Trophoblast cell (in vitro differentiated cells and primary cell): ENCODE results near the gene RAD17.
"Not testable (repeated sequence)": the region's sequence is repeated elsewhere in the genome, so short reads cannot be mapped to it uniquely, and the experiment has no call there.

ENCODE experiments used
- DNase-seq, 2 donors: peaks; one replicate each; pipeline ENCODE4 v3.0.0-alpha.2; 2016
- H2AFZ ChIP-seq: 2 replicates; pipeline ENCODE4 v1.6.1; 2013; ENCODE audit warnings: low read length, moderate library complexity, mild to moderate bottlenecking; ENCODE audit not compliant: insufficient read depth, poor library complexity
- H2AK5ac ChIP-seq: 2 replicates; pipeline ENCODE4 v1.6.1; 2013; ENCODE audit warnings: mild to moderate bottlenecking, low read length
- H2BK120ac ChIP-seq: 2 replicates; pipeline ENCODE4 v1.6.1; 2013; ENCODE audit warnings: low read length, mild to moderate bottlenecking, moderate library complexity; ENCODE audit not compliant: insufficient read depth, poor library complexity
- H2BK12ac ChIP-seq: 2 replicates; pipeline ENCODE4 v1.6.1; 2013; ENCODE audit warnings: mild to moderate bottlenecking, low read length, moderate library complexity
- H2BK5ac ChIP-seq: 2 replicates; pipeline ENCODE4 v1.6.1; 2013; ENCODE audit warnings: low read length, low read depth, moderate library complexity, mild to moderate bottlenecking; ENCODE audit not compliant: poor library complexity
- H3K14ac ChIP-seq: 2 replicates; pipeline ENCODE4 v1.6.1; 2013; ENCODE audit warnings: mild to moderate bottlenecking, low read length
- H3K18ac ChIP-seq: 2 replicates; pipeline ENCODE4 v1.6.1; 2013; ENCODE audit warnings: mild to moderate bottlenecking, low read length
- H3K23ac ChIP-seq: 2 replicates; pipeline ENCODE4 v1.6.1; 2013; ENCODE audit warnings: low read length
- H3K27ac ChIP-seq: 2 replicates; pipeline ENCODE4 v1.5.1; 2013; ENCODE audit warnings: low read depth, mild to moderate bottlenecking, inconsistent platforms, low read length, moderate library complexity
- H3K27me3 ChIP-seq: 2 replicates; pipeline ENCODE4 v1.6.1; 2013; ENCODE audit warnings: inconsistent platforms, mild to moderate bottlenecking, low read length, moderate library complexity; ENCODE audit not compliant: insufficient read depth
- H3K36me3 ChIP-seq, 2 experiments: 1 replicate in 1 of 2; 2 replicates in 1 of 2; pipeline ENCODE4 v1.6.1; 2013; ENCODE audit warnings: low read length in 2 of 2, mild to moderate bottlenecking in 2 of 2, moderate library complexity in 1 of 2; ENCODE audit not compliant: insufficient read depth in 2 of 2, control insufficient read depth in 1 of 2
- H3K4ac ChIP-seq: 2 replicates; pipeline ENCODE4 v1.6.1; 2013; ENCODE audit warnings: low read depth, mild to moderate bottlenecking, low read length, moderate library complexity
- H3K4me1 ChIP-seq, 2 experiments: 1 replicate in 1 of 2; 2 replicates in 1 of 2; pipeline ENCODE4 v1.6.1; 2013; ENCODE audit warnings: low read length in 2 of 2, mild to moderate bottlenecking in 2 of 2, moderate library complexity in 1 of 2; ENCODE audit not compliant: insufficient read depth in 2 of 2, control insufficient read depth in 1 of 2
- H3K4me2 ChIP-seq: 2 replicates; pipeline ENCODE4 v1.6.1; 2013; ENCODE audit warnings: inconsistent platforms, mild to moderate bottlenecking, low read length, moderate library complexity
- H3K4me3 ChIP-seq: 2 replicates; pipeline ENCODE4 v1.5.1; 2013; ENCODE audit warnings: mild to moderate bottlenecking, low read depth, low read length, inconsistent platforms
- H3K79me1 ChIP-seq: one replicate; pipeline ENCODE4 v1.6.1; 2013; ENCODE audit warnings: low read length
- H3K79me2 ChIP-seq: 2 replicates; pipeline ENCODE4 v1.6.1; 2013; ENCODE audit warnings: low read length, mild to moderate bottlenecking; ENCODE audit not compliant: control insufficient read depth, insufficient read depth, poor library complexity
- H3K9ac ChIP-seq: 2 replicates; pipeline ENCODE4 v1.6.1; 2013; ENCODE audit warnings: mild to moderate bottlenecking, low read length
- H3K9me3 ChIP-seq: 2 replicates; pipeline ENCODE4 v1.6.1; 2013; ENCODE audit warnings: low read depth, mild to moderate bottlenecking, control low read depth, inconsistent platforms, low read length; ENCODE audit not compliant: insufficient read depth
- H4K12ac ChIP-seq: 2 replicates; pipeline ENCODE4 v1.6.1; 2013; ENCODE audit warnings: low read depth, mild to moderate bottlenecking, low read length, moderate library complexity
- H4K8ac ChIP-seq: 2 replicates; pipeline ENCODE4 v1.6.1; 2013; ENCODE audit warnings: low read depth, mild to moderate bottlenecking, low read length, moderate library complexity
- H4K91ac ChIP-seq: one replicate; pipeline ENCODE4 v1.6.1; 2013; ENCODE audit warnings: low read depth, mild to moderate bottlenecking, low read length, moderate library complexity
- WGBS: extraction: QIAGEN DNeasy Blood & Tissue Kit; methylation state at CpG from one replicate; pipeline ENCODE4 v1.1.7; 2013; ENCODE audit warnings: missing lambda C conversion rate; ENCODE audit not compliant: insufficient read length, insufficient coverage; ENCODE audit errors: extremely low coverage; 5-methylcytosine and 5-hydroxymethylcytosine counted together

Gene RAD17

GRCh38 chr5:69454460-69455249 is 85.0 kb downstream of the RAD17 start:
- no peak overlapping the region for H2BK5ac ChIP-seq
- H3K36me3 ChIP-seq: no peaks in the 10 kb centered on the region
- no peak overlapping the region for H2BK12ac ChIP-seq
- DNase-seq: peak; percentile 37 to 53
- no peak overlapping the region for H4K12ac ChIP-seq
- no peak overlapping the region for H3K9ac ChIP-seq
- no peak overlapping the region for H3K4ac ChIP-seq
- H3K4me2 ChIP-seq: no peak overlapping the region
- H3K4me3 ChIP-seq: no peak overlapping the region
- H4K91ac ChIP-seq: no peak overlapping the region
- no peak overlapping the region for H2BK120ac ChIP-seq
- H3K79me1 ChIP-seq: no peaks in the 10 kb centered on the region
- WGBS: no CpG with 5 or more reads among the region's 8 CpGs
- no peak overlapping the region for H2AK5ac ChIP-seq
- H2AFZ ChIP-seq: no peak overlapping the region
- no peak overlapping the region for H3K18ac ChIP-seq
- H3K23ac ChIP-seq: no peak overlapping the region
- no peaks in the 10 kb centered on the region for H3K27me3 ChIP-seq
- H3K4me1 ChIP-seq: no peaks in the 10 kb centered on the region
- no peak overlapping the region for H4K8ac ChIP-seq
- H3K9me3 ChIP-seq: no peaks in the 10 kb centered on the region
- H3K27ac ChIP-seq: no peak overlapping the region
- no peak overlapping the region for H3K14ac ChIP-seq
- H3K79me2 ChIP-seq: no peaks in the 10 kb centered on the region

GRCh38 chr5:69455428-69455988 is 85.9 kb downstream of the RAD17 start:
- not testable (repeated sequence) for H4K91ac ChIP-seq, H3K9ac ChIP-seq, H4K12ac ChIP-seq, H3K14ac ChIP-seq, H2BK12ac ChIP-seq, H3K9me3 ChIP-seq, H2AK5ac ChIP-seq, H2AFZ ChIP-seq, H3K27ac ChIP-seq, H2BK120ac ChIP-seq, H3K27me3 ChIP-seq, H3K4ac ChIP-seq, H3K79me2 ChIP-seq, H3K23ac ChIP-seq, H3K4me2 ChIP-seq, H3K18ac ChIP-seq, H3K36me3 ChIP-seq, H4K8ac ChIP-seq, H2BK5ac ChIP-seq, H3K4me3 ChIP-seq, H3K4me1 ChIP-seq, H3K79me1 ChIP-seq
- no CpG with 5 or more reads among the region's 7 CpGs for WGBS
- DNase-seq: peak; percentile 2 to 31

- Histone ChIP-seq H3K4me2 (no peak overlapping the region), H4K12ac (no peak overlapping the region), H2AFZ (no peak overlapping the region), H3K4me1 (no peaks in the 10 kb centered on the region), H3K18ac (no peak overlapping the region), H3K27ac (no peak overlapping the region), H2BK12ac (no peak overlapping the region), H2BK5ac (no peak overlapping the region), H2AK5ac (no peak overlapping the region), H3K23ac (no peak overlapping the region), H3K9me3 (no peaks in the 10 kb centered on the region), H3K9ac (no peak overlapping the region), H2BK120ac (no peak overlapping the region), H3K14ac (no peak overlapping the region), H4K8ac (no peak overlapping the region), H3K4me3 (no peak overlapping the region), H3K4ac (no peak overlapping the region), H3K79me1 (no peaks in the 10 kb centered on the region), H4K91ac (no peak overlapping the region), H3K36me3 (no peaks in the 10 kb centered on the region), H3K27me3 (no peaks in the 10 kb centered on the region), H3K79me2 (no peaks in the 10 kb centered on the region)
- WGBS: no CpG with 5 or more reads among the region's 1 CpG
- DNase-seq: no peak
These were observed 92.6 kb downstream of the RAD17 start for GRCh38 chr5:69462170-69462569.
